ENCODE measurements around the gene KDF1. TPM values are rescaled to one million over a fixed set of nuclear protein-coding genes. Genes with fewer than 3 reads are reported as not detected.

Gene KDF1
- total and polyA plus RNA-seq, 2 experiments from 2014 or later = 13.6 to 21.1 TPM

DNA sequence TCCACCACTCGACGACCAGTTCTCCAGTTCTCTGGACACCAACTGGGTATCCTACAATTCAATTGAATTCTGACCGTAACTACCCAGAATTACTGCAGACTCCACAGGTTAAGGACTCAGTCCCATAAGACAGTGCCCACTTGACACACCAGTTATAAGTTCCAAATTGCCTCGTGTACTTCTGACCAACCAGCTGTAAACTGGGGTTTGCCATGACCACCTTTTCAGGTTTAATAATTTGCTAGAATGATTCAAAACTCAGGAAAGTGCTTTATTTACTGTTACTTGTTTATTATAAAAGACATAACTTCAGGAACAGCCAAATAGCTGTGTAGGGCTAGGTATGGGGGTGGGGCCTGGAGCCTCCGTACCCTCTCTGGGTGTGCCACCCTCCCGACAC, 23.4 kb downstream of the KDF1 start:
- Histone ChIP-seq H3K4me3 (no peak overlapping the region), H3K27me3 (ENCODE audit: insufficient read depth) (no peaks in the 10 kb centered on the region), H3K27ac (ENCODE audit: low read depth) (no peak overlapping the region), H3K36me3 (ENCODE audit: insufficient read depth) (peaks cover 26% of the 10 kb centered on the region; the same call in 1 of the 2 replicates), H4K20me1 (replicated peaks; ENCODE audit: insufficient read depth) (peaks cover 25% of the 10 kb centered on the region), H3F3A (replicated peaks; ENCODE audit: low read depth) (peaks cover 4% of the 10 kb centered on the region; the same call in 1 of the 2 replicates), H3K9me2 (ENCODE audit: insufficient read depth) (no peaks in the 10 kb centered on the region), H3K4me2 (no peak overlapping the region), H3K79me2 (replicated peaks; ENCODE audit: insufficient read depth) (peaks cover 48% of the 10 kb centered on the region), H2AFZ (no peak overlapping the region), H3K4me1 (ENCODE audit: insufficient read depth) (0 out of 2 replicates have a peak, but pooled peaks cover 7% of the 10 kb centered on the region)
- Mint-ChIP-seq H3K4me1 (0 out of 3 replicates have a peak, but pooled peaks cover 3% of the 10 kb centered on the region), H3K27ac (no peak overlapping the region), H3K27me3 (ENCODE audit: insufficient read depth, low read depth, poor library complexity) (peaks cover 3% of the 10 kb centered on the region), H3K4me3 (no peak overlapping the region), H3K36me3 (ENCODE audit: low read depth) (peaks cover 63% of the 10 kb centered on the region), H3K9me3 (no peaks in the 10 kb centered on the region)
- TF ChIP-seq NANOG (IDR thresholded peaks at IDR 0.05; ENCODE audit: borderline replicate concordance) (no peak), CREB1 (CRISPR knock-in tag; IDR thresholded peaks at IDR 0.05; ENCODE audit: low read depth) (no peak), POLR2AphosphoS5 (IDR thresholded peaks at IDR 0.05; ENCODE audit: low read depth) (no peak), CTCF (conservative IDR thresholded peaks at IDR 0.05; ENCODE audit: low read depth in 2 of 2) (no peak), STAT1 (IDR thresholded peaks at IDR 0.05; ENCODE audit: unreplicated experiment) (no peak), ZNF462 (CRISPR knock-in tag; IDR thresholded peaks at IDR 0.05) (no peak), REST (IDR thresholded peaks at IDR 0.05; ENCODE audit: unreplicated experiment) (no peak), JUNB (IDR thresholded peaks at IDR 0.05; ENCODE audit: unreplicated experiment) (no peak), ZNF331 (CRISPR knock-in tag; IDR thresholded peaks at IDR 0.05; ENCODE audit: low read depth) (no peak), EZH2 (IDR thresholded peaks at IDR 0.05; ENCODE audit: low read depth, unreplicated experiment) (no peak), EZH2phosphoT487 (IDR thresholded peaks at IDR 0.05; ENCODE audit: unreplicated experiment) (no peak), ZNF114 (CRISPR knock-in tag; IDR thresholded peaks at IDR 0.05) (no peak)
- TF ChIP-seq, protein P1, sequence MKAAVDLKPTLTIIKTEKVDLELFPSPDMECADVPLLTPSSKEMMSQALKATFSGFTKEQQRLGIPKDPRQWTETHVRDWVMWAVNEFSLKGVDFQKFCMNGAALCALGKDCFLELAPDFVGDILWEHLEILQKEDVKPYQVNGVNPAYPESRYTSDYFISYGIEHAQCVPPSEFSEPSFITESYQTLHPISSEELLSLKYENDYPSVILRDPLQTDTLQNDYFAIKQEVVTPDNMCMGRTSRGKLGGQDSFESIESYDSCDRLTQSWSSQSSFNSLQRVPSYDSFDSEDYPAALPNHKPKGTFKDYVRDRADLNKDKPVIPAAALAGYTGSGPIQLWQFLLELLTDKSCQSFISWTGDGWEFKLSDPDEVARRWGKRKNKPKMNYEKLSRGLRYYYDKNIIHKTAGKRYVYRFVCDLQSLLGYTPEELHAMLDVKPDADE (IDR thresholded peaks at IDR 0.05) = no peak
- ATAC-seq (no peak), DNase-seq (ENCODE audit: low spot score) (no peak)
